Measurements from ENCODE around the gene MATN4.

GRCh38 chr20:45257711-45258110 lies 50.4 kb downstream of the MATN4 start:
- TF ChIP-seq, protein P1, sequence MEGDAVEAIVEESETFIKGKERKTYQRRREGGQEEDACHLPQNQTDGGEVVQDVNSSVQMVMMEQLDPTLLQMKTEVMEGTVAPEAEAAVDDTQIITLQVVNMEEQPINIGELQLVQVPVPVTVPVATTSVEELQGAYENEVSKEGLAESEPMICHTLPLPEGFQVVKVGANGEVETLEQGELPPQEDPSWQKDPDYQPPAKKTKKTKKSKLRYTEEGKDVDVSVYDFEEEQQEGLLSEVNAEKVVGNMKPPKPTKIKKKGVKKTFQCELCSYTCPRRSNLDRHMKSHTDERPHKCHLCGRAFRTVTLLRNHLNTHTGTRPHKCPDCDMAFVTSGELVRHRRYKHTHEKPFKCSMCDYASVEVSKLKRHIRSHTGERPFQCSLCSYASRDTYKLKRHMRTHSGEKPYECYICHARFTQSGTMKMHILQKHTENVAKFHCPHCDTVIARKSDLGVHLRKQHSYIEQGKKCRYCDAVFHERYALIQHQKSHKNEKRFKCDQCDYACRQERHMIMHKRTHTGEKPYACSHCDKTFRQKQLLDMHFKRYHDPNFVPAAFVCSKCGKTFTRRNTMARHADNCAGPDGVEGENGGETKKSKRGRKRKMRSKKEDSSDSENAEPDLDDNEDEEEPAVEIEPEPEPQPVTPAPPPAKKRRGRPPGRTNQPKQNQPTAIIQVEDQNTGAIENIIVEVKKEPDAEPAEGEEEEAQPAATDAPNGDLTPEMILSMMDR (IDR thresholded peaks at IDR 0.05 in 2 of 3, conservative IDR thresholded peaks at IDR 0.05 in 1 of 3; ENCODE audit: borderline replicate concordance in 1 of 3, insufficient read depth in 1 of 3, low read depth in 2 of 3, low read length in 2 of 3): no peak
- no peak for TF ChIP-seq ZNF274 (IDR thresholded peaks at IDR 0.05; ENCODE audit: low read depth, low read length)
- no peak for TF ChIP-seq EGR1 (IDR thresholded peaks at IDR 0.05; ENCODE audit: low read depth)
- no peak for TF ChIP-seq JUND (IDR thresholded peaks at IDR 0.05)
